CD4-positive, alpha-beta memory T cell (primary cell): ENCODE data around the gene CAPG. TPM values are rescaled to one million over a fixed set of nuclear protein-coding genes. Genes with fewer than 3 reads are reported as not detected.
A peak's percentile ranks its signal among the peaks of the same experiment; 100 is the strongest.

ENCODE experiments used
- CTCF ChIA-PET: fragments of 350-600 bp; sonication (Branson Sonifier 250); formaldehyde crosslinking; loops from one replicate; lab custom pipeline; 2021; ENCODE audit warnings: inconsistent platforms; ENCODE audit not compliant: partially characterized antibody; lab: Charles Lee
- POLR2A ChIA-PET: fragments of 350-600 bp; sonication (Branson Sonifier 250); formaldehyde crosslinking; loops from one replicate; lab custom pipeline; 2021; ENCODE audit not compliant: partially characterized antibody; lab: Charles Lee
- DNase-seq, 5 donors: peaks; one replicate each; pipeline versions ENCODE4 v3.0.0 to v3.0.0-alpha.2; 2020 to 2022; ENCODE audit warnings: mixed read lengths in 1 of 5
- H3K27ac ChIP-seq: one replicate; pipeline ENCODE4 v1.7.0; 2013; ENCODE audit warnings: low read depth, low read length
- H3K27me3 ChIP-seq: 2 replicates; pipeline ENCODE4 v1.7.0; 2013; ENCODE audit warnings: mild to moderate bottlenecking, low read length, moderate library complexity; ENCODE audit not compliant: insufficient read depth
- H3K36me3 ChIP-seq: 2 replicates; pipeline ENCODE4 v1.7.0; 2013; ENCODE audit warnings: mild to moderate bottlenecking, low read length, moderate library complexity; ENCODE audit not compliant: insufficient read depth
- H3K4me1 ChIP-seq: 2 replicates; pipeline ENCODE4 v1.7.0; 2013; ENCODE audit warnings: mild to moderate bottlenecking, low read length, moderate library complexity; ENCODE audit not compliant: insufficient read depth
- H3K4me3 ChIP-seq, 2 donors: one replicate each; pipeline ENCODE4 v1.7.0; 2013; ENCODE audit warnings: low read length in 2 of 2, mild to moderate bottlenecking in 1 of 2
- H3K9me3 ChIP-seq, 2 donors: one replicate each; pipeline ENCODE4 v1.7.0; 2013; ENCODE audit warnings: low read length in 2 of 2, control low read depth in 1 of 2; ENCODE audit not compliant: control insufficient read depth in 1 of 2
- H3K27ac Mint-ChIP-seq, 7 donors: one replicate each; pipeline ENCODE4 v1.8.0; 2020 to 2021; ENCODE audit warnings: mixed read lengths in 7 of 7, mild to moderate bottlenecking in 6 of 7, inconsistent platforms in 3 of 7, moderate library complexity in 3 of 7
- H3K27me3 Mint-ChIP-seq, 2 donors: one replicate each; pipeline ENCODE4 v1.8.0; 2020 to 2021; ENCODE audit warnings: mixed read lengths in 2 of 2
- H3K36me3 Mint-ChIP-seq, 2 donors: one replicate each; pipeline ENCODE4 v1.8.0; 2020 to 2021; ENCODE audit warnings: mixed read lengths in 2 of 2, inconsistent platforms in 1 of 2, mild to moderate bottlenecking in 1 of 2
- H3K4me1 Mint-ChIP-seq, 4 donors: one replicate each; pipeline ENCODE4 v1.8.0; 2020 to 2021; ENCODE audit warnings: mixed read lengths in 4 of 4, mild to moderate bottlenecking in 1 of 4
- H3K4me3 Mint-ChIP-seq, 8 donors: one replicate each; pipeline ENCODE4 v1.8.0; 2020 to 2021; ENCODE audit warnings: mixed read lengths in 8 of 8, mild to moderate bottlenecking in 7 of 8, moderate library complexity in 6 of 8, inconsistent platforms in 3 of 8
- H3K9me3 Mint-ChIP-seq, 8 donors: one replicate each; pipeline ENCODE4 v1.8.0; 2020 to 2021; ENCODE audit warnings: mixed read lengths in 8 of 8, mild to moderate bottlenecking in 5 of 8, inconsistent platforms in 3 of 8, moderate library complexity in 1 of 8
- intact Hi-C: fragments of 100-400 bp; cut with micrococcal nuclease; formaldehyde crosslinking; loops from one replicate; pipeline ENCODE4 v1.15.1; 2023
- polyA plus RNA-seq, 2 donors: library from polyadenylated mRNA; unstranded; fragments of 300-500 nt; fragmentation: Illumina TruSeq; gene quantifications; one replicate each; pipeline ENCODE4 v1.2.3, GENCODE V29; 2021
- total RNA-seq, 2 experiments: library from RNA; stranded (reverse); gene quantifications; one replicate each; pipeline ENCODE4 v1.2.3, GENCODE V29; 2021

CAPG gene
- total and polyA plus RNA-seq, 4 experiments from 2014 or later: 25.6 to 136 (median 75.6) TPM

DNA sequence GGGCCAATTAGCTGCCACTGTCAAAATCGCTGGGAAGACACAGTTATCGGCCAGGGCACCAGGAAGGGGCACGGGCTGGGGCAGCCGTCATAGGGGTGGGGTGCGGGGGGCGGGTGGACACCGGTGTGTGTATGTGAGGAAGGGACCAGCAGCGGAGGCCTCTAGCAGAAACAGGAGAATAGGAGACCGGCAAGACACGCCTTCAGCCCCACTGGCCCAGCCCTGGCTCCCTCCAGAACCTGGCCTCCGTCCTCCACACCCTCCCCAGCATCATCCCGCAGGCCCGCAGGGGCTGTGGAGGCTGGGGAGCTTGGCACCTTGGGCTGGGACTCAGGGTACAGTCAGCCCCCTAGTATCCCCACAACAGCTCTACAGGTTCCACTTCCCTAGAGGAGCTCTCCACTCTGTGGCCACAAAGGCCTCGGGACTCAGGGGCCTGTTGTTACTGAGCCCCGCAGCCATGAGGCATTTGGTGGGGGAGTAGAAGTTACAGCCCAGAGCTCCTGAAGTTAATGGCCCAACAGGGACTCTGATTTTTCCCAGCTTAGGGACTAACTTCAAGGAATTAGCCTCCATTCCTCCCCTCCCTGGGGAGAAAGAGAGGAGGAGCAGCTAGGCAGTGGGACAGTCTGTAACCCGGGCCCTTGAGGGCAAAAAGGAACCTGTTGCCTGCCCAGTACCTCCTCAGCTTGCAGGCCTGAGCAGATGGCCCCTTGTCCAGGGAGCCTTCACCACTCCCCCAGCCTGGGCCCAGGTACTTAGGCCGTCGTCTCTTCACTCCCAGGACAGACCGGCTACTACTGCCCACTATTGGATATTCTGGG is 28.2 kb upstream of the CAPG start:
- ChIA-PET CTCF (interaction anchor here (0.7 to 3.0 kb wide), 8 partner anchors 15 to 199 kb away, joined by 3 to 18 read pairs (median 3); partner anchors contain the start of gene MAT2A), POLR2A (interaction anchor here (0.6 to 4.6 kb wide), 16 partner anchors 8 to 173 kb away, joined by 3 to 119 read pairs (median 6); partner anchors contain the start of genes C2orf68, ELMOD3, GGCX and MAT2A)
- Histone ChIP-seq H3K4me1 (peaks cover 30% of the 10 kb centered on the region), H3K36me3 (no peaks in the 10 kb centered on the region), H3K4me3 (peak overlapping the region; percentile 36 to 52), H3K27ac (peak overlapping the region; percentile 75), H3K9me3 (no peaks in the 10 kb centered on the region), H3K27me3 (no peaks in the 10 kb centered on the region)
- Mint-ChIP-seq H3K27me3 (no peaks in the 10 kb centered on the region), H3K36me3 (no peaks in the 10 kb centered on the region), H3K4me3 (peak overlapping the region; percentile 87 to 95 (median 90)), H3K9me3 (peaks cover 0 to 2% (median 0%) of the 10 kb centered on the region in 8 donors), H3K27ac (peak overlapping the region; percentile 88 to 99 (median 98)), H3K4me1 (peaks cover 9 to 38% (median 25%) of the 10 kb centered on the region in 4 donors)
- intact Hi-C loops: loop anchor here (5.0 kb wide), 1 partner anchor 159 kb away; the partner anchor contains the start of gene RNF181
- DNase-seq: no peak

DNA sequence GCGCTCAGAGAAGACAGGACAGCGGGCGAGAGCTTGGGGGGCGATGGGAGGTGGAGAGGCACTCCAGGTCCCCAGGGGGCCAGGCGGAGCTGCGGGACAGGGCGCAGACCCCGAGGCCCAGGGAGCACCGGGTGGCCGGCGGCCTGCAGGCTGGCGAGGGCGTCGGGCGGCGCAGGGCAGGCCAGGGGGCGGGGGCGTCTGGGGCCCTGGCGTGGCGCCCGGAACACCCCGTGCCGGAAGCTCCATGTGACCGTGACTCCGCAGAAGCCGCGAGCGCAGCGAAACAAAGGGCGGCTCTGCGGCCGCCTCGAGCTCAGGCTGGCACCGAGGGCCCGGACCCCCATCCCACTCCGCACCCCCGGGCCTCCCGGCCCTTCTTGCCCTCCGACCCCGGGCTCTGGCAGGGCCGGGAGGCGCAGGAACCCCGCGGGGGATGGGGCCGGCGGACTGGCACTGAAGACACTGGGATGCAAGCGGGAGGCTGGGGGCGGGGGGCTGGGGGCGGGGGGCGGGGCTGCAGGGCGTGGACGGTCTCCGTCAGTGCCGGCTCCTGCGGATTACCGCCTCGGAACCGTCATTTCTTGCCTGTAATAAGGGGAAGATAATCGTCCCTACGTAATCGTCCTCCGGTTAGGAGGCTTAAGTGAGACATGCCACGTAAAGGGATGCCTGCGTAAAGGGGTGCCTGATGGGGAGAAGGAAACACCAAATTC is 27.5 kb upstream of the CAPG start:
- H3K4me1 ChIP-seq: peaks cover 30% of the 10 kb centered on the region
- H3K36me3 ChIP-seq: no peaks in the 10 kb centered on the region
- peak overlapping the region; percentile 36 to 52 for H3K4me3 ChIP-seq
- no peaks in the 10 kb centered on the region for H3K36me3 Mint-ChIP-seq
- H3K27ac Mint-ChIP-seq: peak overlapping the region; percentile 88 to 99 (median 98)
- H3K9me3 ChIP-seq: no peaks in the 10 kb centered on the region
- ChIA-PET CTCF (interaction anchor here (0.7 to 3.0 kb wide), 10 partner anchors 14 to 199 kb away, joined by 3 to 18 read pairs (median 3); partner anchors contain the start of genes GGCX and MAT2A), POLR2A (interaction anchor here (0.5 to 4.6 kb wide), 20 partner anchors 9 to 1031 kb away, joined by 3 to 119 read pairs (median 5); partner anchors contain the start of genes C2orf68, ELMOD3, GGCX and MAT2A)
- peaks cover 9 to 38% (median 25%) of the 10 kb centered on the region in 4 donors for H3K4me1 Mint-ChIP-seq
- H3K27me3 ChIP-seq: no peaks in the 10 kb centered on the region
- peak overlapping the region; percentile 87 to 95 (median 91) for H3K4me3 Mint-ChIP-seq
- peak; percentile 77 to 88 (median 81) for DNase-seq
- intact Hi-C loops: loop anchor here (1.0 to 5.0 kb wide), 3 partner anchors 19 to 160 kb away; partner anchors contain the start of genes MAT2A, RNF181 and SH2D6
- no peaks in the 10 kb centered on the region for H3K27me3 Mint-ChIP-seq
- H3K27ac ChIP-seq: peak overlapping the region; percentile 75
- H3K9me3 Mint-ChIP-seq: peaks cover 0 to 2% (median 0%) of the 10 kb centered on the region in 8 donors

DNA sequence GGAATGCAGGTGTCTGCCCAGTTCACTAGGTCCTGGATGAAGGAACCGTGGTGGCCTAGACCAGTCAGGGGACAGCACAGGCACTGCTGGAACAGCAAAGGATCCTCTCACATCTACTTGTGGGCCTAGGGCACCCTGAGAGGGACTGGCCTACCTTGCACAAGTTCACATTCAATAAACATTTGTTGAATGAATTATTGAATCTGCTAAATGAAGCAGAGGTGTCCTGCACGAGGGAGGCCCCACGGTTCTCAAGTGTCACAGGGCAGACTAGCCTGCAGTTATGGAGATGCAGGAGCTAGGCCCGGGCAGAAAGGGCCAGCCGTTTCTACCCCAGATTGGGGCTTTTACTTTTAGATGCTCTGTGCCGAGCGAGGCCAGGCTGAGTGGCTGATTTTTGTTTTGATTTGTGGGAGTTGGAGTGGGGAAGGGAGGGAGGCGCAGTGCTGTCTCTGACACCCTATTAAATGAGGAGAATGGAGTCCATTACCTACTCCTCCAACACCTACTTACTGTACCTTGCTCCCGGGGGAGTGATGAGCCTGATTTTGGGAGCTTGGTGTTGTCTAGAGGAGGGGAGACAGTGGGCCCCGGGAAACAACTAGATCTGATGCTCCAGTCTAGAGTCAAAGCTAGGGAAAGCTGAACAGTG is 26.8 kb upstream of the CAPG start:
- Histone ChIP-seq H3K9me3 (no peaks in the 10 kb centered on the region), H3K36me3 (no peaks in the 10 kb centered on the region), H3K4me1 (peaks cover 30% of the 10 kb centered on the region), H3K27me3 (no peaks in the 10 kb centered on the region), H3K4me3 (peak overlapping the region in 1 of 2 donors; percentile 52), H3K27ac (peak overlapping the region; percentile 75)
- Mint-ChIP-seq H3K4me3 (peak overlapping the region; percentile 77 to 92 (median 82)), H3K4me1 (peaks cover 9 to 38% (median 25%) of the 10 kb centered on the region in 4 donors), H3K27me3 (no peaks in the 10 kb centered on the region), H3K9me3 (peaks cover 0 to 2% (median 0%) of the 10 kb centered on the region in 8 donors), H3K36me3 (no peaks in the 10 kb centered on the region), H3K27ac (peak overlapping the region; percentile 88 to 99 (median 96))
- ChIA-PET CTCF (interaction anchor here (0.9 to 3.0 kb wide), 8 partner anchors 14 to 200 kb away, joined by 3 to 18 read pairs (median 3); partner anchors contain the start of genes GGCX and MAT2A), POLR2A (interaction anchor here (0.5 to 4.6 kb wide), 18 partner anchors 8 to 1031 kb away, joined by 3 to 119 read pairs (median 6); partner anchors contain the start of genes C2orf68, ELMOD3, GGCX and MAT2A)
- intact Hi-C loops: loop anchor here (1.0 to 5.0 kb wide), 3 partner anchors 19 to 160 kb away; partner anchors contain the start of genes MAT2A, RNF181 and SH2D6
- DNase-seq: peak in 1 of 5 donors; percentile 47

DNA sequence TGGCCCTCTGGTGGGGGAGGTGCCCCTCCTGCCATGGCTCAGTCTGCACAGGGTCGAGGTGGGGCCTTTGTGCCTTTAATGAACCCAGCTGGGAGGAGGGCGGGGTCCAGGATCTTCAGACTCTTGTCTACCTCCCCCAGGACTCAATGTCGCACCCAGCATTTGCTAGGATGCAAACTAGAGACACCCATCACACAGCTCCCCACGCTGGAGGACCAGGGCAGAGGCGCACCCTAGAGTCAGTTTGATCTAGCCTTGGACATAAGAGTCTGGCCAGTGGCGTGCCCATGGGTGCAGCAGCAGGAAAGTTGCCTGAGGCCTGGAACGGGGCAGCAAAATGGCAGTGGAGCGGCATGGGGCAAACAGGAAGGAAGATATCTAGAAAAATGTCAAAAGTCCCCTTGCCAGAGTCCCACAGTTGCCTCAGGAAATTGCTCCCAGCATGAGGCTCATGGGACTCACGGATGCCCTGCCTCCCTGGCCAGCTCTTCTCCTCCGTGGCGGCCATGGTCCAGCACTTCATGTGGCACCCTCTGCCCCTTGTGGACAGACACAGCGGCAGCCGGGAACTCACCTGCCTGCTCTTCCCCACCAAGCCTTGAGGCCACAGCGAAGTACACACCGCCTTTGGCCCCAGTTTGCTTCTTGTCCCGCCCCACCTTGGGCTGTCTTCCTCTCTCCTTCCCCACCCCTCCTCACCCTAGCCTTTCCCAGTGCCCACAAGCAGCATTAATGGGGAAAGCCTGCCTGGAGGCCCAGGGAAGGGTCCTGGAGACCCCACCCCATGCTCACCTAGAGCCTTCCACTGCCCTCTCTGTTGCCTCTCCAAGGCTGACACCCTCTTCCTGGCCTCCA is 26.0 kb upstream of the CAPG start:
- peaks cover 9 to 38% (median 25%) of the 10 kb centered on the region in 4 donors for H3K4me1 Mint-ChIP-seq
- H3K9me3 ChIP-seq: no peaks in the 10 kb centered on the region
- peak overlapping the region; percentile 88 to 99 (median 96) for H3K27ac Mint-ChIP-seq
- no peaks in the 10 kb centered on the region for H3K36me3 Mint-ChIP-seq
- peak overlapping the region; percentile 75 for H3K27ac ChIP-seq
- DNase-seq: no peak
- H3K4me3 ChIP-seq: no peak overlapping the region
- POLR2A ChIA-PET: interaction anchor here (1.6 to 4.6 kb wide), 7 partner anchors 7 to 175 kb away, joined by 4 to 119 read pairs (median 15); partner anchors contain the start of genes C2orf68, ELMOD3, MAT2A and RETSAT
- peak overlapping the region in 5 of 8 donors; percentile 70 to 92 (median 77) for H3K4me3 Mint-ChIP-seq
- CTCF ChIA-PET: interaction anchor here (1.7 to 3.0 kb wide), 2 partner anchors 16 to 115 kb away, joined by 13 to 18 read pairs; no protein-coding TSS in a partner anchor
- H3K27me3 Mint-ChIP-seq: no peaks in the 10 kb centered on the region
- intact Hi-C loops: loop anchor here (5.0 kb wide), 1 partner anchor 161 kb away; the partner anchor contains the start of gene RNF181
- H3K9me3 Mint-ChIP-seq: peaks cover 0 to 2% (median 0%) of the 10 kb centered on the region in 8 donors
- peaks cover 30% of the 10 kb centered on the region for H3K4me1 ChIP-seq
- no peaks in the 10 kb centered on the region for H3K36me3 ChIP-seq
- no peaks in the 10 kb centered on the region for H3K27me3 ChIP-seq

DNA sequence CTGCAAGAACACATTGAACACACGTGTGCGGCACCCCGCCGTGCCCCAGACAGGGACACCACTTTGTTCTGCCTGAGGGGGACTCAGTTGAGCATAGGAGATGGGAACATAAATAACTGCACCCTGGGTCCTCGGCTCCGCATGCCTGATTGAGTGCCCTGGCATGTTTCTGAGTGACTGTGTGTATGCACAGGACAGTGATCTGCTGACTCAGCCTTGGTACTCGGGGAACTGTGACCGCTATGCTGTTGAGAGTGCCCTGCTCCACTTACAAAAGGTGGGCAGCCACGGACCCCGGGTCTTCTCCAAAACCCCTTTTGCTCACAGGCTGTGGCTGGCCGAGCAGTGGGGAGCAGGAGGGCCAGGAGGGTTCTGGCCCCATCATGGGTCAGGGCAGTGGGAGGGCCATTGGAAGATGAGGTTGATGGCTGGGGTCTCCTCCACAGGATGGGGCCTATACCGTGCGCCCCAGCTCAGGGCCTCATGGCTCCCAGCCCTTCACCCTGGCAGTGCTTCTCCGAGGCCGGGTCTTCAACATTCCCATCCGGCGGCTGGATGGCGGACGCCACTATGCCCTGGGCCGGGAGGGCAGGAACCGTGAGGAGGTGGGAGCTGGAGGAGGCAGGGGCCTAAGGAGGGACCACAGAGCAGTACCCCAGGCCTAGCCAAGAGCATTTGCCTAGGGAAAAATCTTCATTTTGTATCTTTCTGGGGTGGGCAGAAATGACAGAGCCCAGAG is 25.2 kb upstream of the CAPG start:
- no peaks in the 10 kb centered on the region for H3K36me3 ChIP-seq
- H3K9me3 Mint-ChIP-seq: peaks cover 0 to 2% (median 0%) of the 10 kb centered on the region in 8 donors
- H3K4me1 Mint-ChIP-seq: peaks cover 9 to 38% (median 25%) of the 10 kb centered on the region in 4 donors
- no peaks in the 10 kb centered on the region for H3K9me3 ChIP-seq
- POLR2A ChIA-PET: interaction anchor here (1.6 kb wide), 1 partner anchor 104 kb away, joined by 6 read pairs; the partner anchor contains the start of gene MAT2A
- intact Hi-C loops: loop anchor here (5.0 kb wide), 1 partner anchor 162 kb away; the partner anchor contains the start of gene RNF181
- no peak for DNase-seq
- no peaks in the 10 kb centered on the region for H3K27me3 ChIP-seq
- CTCF ChIA-PET: no interaction called here
- no peak overlapping the region for H3K27ac ChIP-seq
- H3K36me3 Mint-ChIP-seq: no peaks in the 10 kb centered on the region
- no peak overlapping the region for H3K4me3 ChIP-seq
- H3K4me3 Mint-ChIP-seq: no peak overlapping the region
- H3K4me1 ChIP-seq: peaks cover 30% of the 10 kb centered on the region
- H3K27ac Mint-ChIP-seq: peak overlapping the region in 1 of 7 donors; percentile 64
- no peaks in the 10 kb centered on the region for H3K27me3 Mint-ChIP-seq
